Liver (tissue), 3 donors: ENCODE results near the gene PAXIP1.

ENCODE experiments used
- ATF3 ChIP-seq: IDR thresholded peaks from 2 replicates; pipeline ENCODE4 v1.6.1; 2016; ENCODE audit warnings: antibody characterized with exemption
- CTCF ChIP-seq: fragments of 150-350 bp; IDR thresholded peaks from 2 replicates; pipeline ENCODE4 v1.5.1; 2017; ENCODE audit warnings: improper control_type of control experiment, low read depth, low read length; ENCODE audit not compliant: missing input control
- GABPA ChIP-seq, 2 donors: IDR thresholded peaks in 1 of 2; conservative IDR thresholded peaks in 1 of 2; 2 replicates each; pipeline ENCODE4 v1.6.1; 2016; ENCODE audit warnings: antibody characterized with exemption in 2 of 2, mild to moderate bottlenecking in 1 of 2, moderate library complexity in 1 of 2
- JUND ChIP-seq, 2 donors: IDR thresholded peaks; 2 replicates each; pipeline ENCODE4 v1.6.1; 2016; ENCODE audit warnings: antibody characterized with exemption in 2 of 2
- RAD21 ChIP-seq, 2 donors: IDR thresholded peaks; 2 replicates each; pipeline ENCODE4 v1.6.1; 2016; ENCODE audit warnings: antibody characterized with exemption in 2 of 2, mild to moderate bottlenecking in 2 of 2
- REST ChIP-seq: IDR thresholded peaks from 2 replicates; pipeline ENCODE4 v1.6.1; 2016; ENCODE audit warnings: antibody characterized with exemption, mild to moderate bottlenecking
- RXRA ChIP-seq, 2 donors: IDR thresholded peaks; 2 replicates each; pipeline ENCODE4 v1.6.1; 2017 to 2018; ENCODE audit warnings: antibody characterized with exemption in 2 of 2, mild to moderate bottlenecking in 1 of 2
- TAF1 ChIP-seq: conservative IDR thresholded peaks from 2 replicates; pipeline ENCODE4 v1.6.1; 2016; ENCODE audit warnings: antibody characterized with exemption, mild to moderate bottlenecking
- YY1 ChIP-seq: IDR thresholded peaks from 2 replicates; pipeline ENCODE4 v1.6.1; 2016; ENCODE audit warnings: antibody characterized with exemption, mild to moderate bottlenecking
- ZBTB33 ChIP-seq: IDR thresholded peaks from 2 replicates; pipeline ENCODE4 v1.6.1; 2016; ENCODE audit warnings: antibody characterized with exemption
- donor health status: healthy.
- donor health status: healthy.

GRCh38 chr7:154996756-154997155 lies 6.2 kb downstream of the PAXIP1 start:
- TF ChIP-seq CTCF (no peak), RXRA (IDR thresholded peaks at IDR 0.05) (no peak), REST (no peak), GABPA (IDR thresholded peaks at IDR 0.05 in 1 of 2, conservative IDR thresholded peaks at IDR 0.05 in 1 of 2) (no peak), JUND (IDR thresholded peaks at IDR 0.05) (no peak), ZBTB33 (no peak), RAD21 (IDR thresholded peaks at IDR 0.05) (no peak), TAF1 (no peak), YY1 (no peak), ATF3 (no peak)
